Mucosa of descending colon (tissue), 3 donors: ENCODE data around the gene NPNT. TPM values are rescaled to one million over a fixed set of nuclear protein-coding genes. Genes with fewer than 3 reads are reported as not detected.
"Not testable (repeated sequence)": the region's sequence is repeated elsewhere in the genome, so short reads cannot be mapped to it uniquely, and the experiment has no call there.

Source experiments
- ATAC-seq: fragments of 200-7000 bp; cut with Tn5 transposase; one replicate; pipeline ENCODE4 v1.9.1; 2020; ENCODE audit warnings: mild to moderate bottlenecking, moderate library complexity
- DNase-seq, 3 donors: peaks; one replicate each; pipeline ENCODE4 v3.0.0-alpha.2; 2020
- H3K36me3 ChIP-seq: fragments of 200-600 bp; one replicate; pipeline ENCODE4 v1.8.0; 2021; ENCODE audit warnings: low read depth, mild to moderate bottlenecking
- H3K4me1 ChIP-seq: fragments of 200-600 bp; one replicate; pipeline ENCODE4 v1.8.0; 2021; ENCODE audit warnings: low read depth, mild to moderate bottlenecking
- H3K4me3 ChIP-seq: fragments of 200-600 bp; one replicate; pipeline ENCODE4 v1.8.0; 2021; ENCODE audit warnings: mild to moderate bottlenecking
- H3K9me3 ChIP-seq: fragments of 200-600 bp; one replicate; pipeline ENCODE4 v1.8.0; 2021; ENCODE audit warnings: mild to moderate bottlenecking
- intact Hi-C, 2 donors: fragments of 100-400 bp; cut with DNase I in 1 of 2; cut with micrococcal nuclease in 1 of 2; formaldehyde crosslinking; loops; one replicate each; pipeline versions ENCODE4 v1.11.0 to v1.11.1; 2022; cut with DNase I, micrococcal nuclease
- long read RNA-seq, 2 donors: library from polyadenylated mRNA; unstranded; transcript quantifications; one replicate each; pipeline ENCODE4 v2.0.0, GENCODE V29; 2019 to 2021
- total RNA-seq, 3 donors: library from RNA; stranded (reverse); fragmentation: NEBNext Ultra II Directional in 2 of 3; extraction: Animal tissue kit (Norgen Biotek cat#: 25700) in 2 of 3; gene quantifications; one replicate each; pipeline versions ENCODE4 v1.2.1 to v1.2.4, GENCODE V29; 2021 to 2023
- TF ChIP-seq, protein P1 (sequence below): fragments of 200-600 bp; IDR thresholded peaks from one replicate; pipeline ENCODE4 v1.8.0; 2022; ENCODE audit warnings: antibody characterized with exemption, mild to moderate bottlenecking
- donor health status: DM: no; HTN: no; CAD: no; lungs with moderate emphysema.
- donor health status: DM: no; HTN: no; CAD: no.
- donor health status: DM: no; HTN: yes; CAD: no.

NPNT gene, protein sequence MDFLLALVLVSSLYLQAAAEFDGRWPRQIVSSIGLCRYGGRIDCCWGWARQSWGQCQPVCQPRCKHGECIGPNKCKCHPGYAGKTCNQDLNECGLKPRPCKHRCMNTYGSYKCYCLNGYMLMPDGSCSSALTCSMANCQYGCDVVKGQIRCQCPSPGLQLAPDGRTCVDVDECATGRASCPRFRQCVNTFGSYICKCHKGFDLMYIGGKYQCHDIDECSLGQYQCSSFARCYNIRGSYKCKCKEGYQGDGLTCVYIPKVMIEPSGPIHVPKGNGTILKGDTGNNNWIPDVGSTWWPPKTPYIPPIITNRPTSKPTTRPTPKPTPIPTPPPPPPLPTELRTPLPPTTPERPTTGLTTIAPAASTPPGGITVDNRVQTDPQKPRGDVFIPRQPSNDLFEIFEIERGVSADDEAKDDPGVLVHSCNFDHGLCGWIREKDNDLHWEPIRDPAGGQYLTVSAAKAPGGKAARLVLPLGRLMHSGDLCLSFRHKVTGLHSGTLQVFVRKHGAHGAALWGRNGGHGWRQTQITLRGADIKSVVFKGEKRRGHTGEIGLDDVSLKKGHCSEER
- total RNA-seq: 10 to 100 TPM; 16.9 to 29.6 (median 26.3) TPM
- long read RNA-seq, donor 1, full-length matches to known transcripts: 5 of 5 reads
- long read RNA-seq, donor 1, partial matches to known transcripts: 0 of 5 reads
- long read RNA-seq, donor 1, other reads (novel, unspliced or antisense): 0 of 5 reads
- long read RNA-seq, donor 2, partial matches to known transcripts: 0 of 3 reads
- long read RNA-seq, donor 2, other reads (novel, unspliced or antisense): 2 of 3 reads

DNA sequence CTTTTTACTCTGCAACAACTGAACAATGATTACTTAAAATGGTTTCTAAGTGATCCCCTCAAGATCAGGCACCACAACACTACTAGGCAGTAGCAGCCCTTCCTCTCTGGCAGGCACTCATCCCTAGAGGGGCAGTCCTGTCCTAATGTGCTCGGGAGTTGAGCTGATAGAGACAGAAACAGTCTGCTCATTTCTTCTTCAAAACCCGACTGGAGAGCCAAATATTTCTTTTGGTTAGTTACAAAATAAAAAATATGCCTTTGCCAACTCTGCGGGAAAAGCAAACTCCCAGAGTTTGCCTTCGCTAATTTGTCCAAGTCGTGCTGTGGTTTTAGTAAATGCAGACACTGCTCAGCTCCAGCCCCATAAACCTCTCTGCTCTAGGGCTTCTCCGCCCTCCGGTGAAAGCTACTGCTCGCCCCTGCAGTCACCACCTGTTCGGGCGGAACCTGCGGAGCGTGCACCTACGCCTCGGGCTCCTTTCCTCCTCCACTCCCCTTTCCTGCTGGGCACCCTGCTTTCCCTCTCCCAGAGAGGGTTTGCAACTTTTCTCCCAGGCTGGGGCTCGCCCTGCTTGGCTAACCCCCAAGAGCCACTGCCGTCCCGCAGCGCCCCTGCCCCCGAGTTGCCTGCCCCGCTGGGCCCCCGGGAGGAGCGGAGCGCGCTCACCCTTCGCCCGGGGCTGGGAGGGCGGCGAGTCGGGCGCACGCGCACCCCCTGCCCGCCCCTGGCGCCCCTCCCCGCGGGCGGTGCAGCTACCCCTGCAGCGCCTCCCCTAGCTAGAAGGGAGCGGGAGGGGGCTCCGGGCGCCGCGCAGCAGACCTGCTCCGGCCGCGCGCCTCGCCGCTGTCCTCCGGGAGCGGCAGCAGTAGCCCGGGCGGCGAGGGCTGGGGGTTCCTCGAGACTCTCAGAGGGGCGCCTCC is at the start of gene NPNT:
Gene NPNT (plus strand): TSS at position 812 of the 923 bp plus-strand sequence. CDS start 182 bp downstream, outside the sequence.
- ATAC-seq (peak; percentile 79), DNase-seq (peak; percentile 64 to 75 (median 66))
- TF ChIP-seq, protein P1, sequence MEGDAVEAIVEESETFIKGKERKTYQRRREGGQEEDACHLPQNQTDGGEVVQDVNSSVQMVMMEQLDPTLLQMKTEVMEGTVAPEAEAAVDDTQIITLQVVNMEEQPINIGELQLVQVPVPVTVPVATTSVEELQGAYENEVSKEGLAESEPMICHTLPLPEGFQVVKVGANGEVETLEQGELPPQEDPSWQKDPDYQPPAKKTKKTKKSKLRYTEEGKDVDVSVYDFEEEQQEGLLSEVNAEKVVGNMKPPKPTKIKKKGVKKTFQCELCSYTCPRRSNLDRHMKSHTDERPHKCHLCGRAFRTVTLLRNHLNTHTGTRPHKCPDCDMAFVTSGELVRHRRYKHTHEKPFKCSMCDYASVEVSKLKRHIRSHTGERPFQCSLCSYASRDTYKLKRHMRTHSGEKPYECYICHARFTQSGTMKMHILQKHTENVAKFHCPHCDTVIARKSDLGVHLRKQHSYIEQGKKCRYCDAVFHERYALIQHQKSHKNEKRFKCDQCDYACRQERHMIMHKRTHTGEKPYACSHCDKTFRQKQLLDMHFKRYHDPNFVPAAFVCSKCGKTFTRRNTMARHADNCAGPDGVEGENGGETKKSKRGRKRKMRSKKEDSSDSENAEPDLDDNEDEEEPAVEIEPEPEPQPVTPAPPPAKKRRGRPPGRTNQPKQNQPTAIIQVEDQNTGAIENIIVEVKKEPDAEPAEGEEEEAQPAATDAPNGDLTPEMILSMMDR: no peak
- H3K36me3 ChIP-seq: no peaks in the 10 kb centered on the region
- no peaks in the 10 kb centered on the region for H3K9me3 ChIP-seq
- intact Hi-C loops: no loop called here
- no peaks in the 10 kb centered on the region for H3K4me1 ChIP-seq
- H3K4me3 ChIP-seq: peak within 1 kb of the TSS; percentile 57

DNA sequence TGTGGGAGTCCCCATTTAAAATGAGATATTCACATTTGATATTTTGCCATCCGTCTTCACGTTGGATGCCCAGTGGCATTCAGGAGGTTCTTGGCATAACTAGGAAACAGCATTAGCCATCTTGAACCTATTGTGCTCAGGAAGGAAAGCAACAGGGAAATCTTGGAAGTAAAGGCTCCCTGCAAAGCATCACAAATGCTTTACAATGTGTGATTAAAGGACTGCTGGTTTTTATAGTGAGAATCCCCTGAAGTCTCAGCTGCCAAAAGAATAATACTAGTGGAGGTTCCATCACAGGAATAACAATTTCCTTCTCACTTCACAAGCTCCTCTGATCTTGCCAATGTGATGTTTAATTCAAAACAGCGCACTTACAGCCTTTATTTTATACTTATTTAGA is 49.7 kb upstream of the NPNT start:
- DNase-seq: no peak
- ATAC-seq: no peak
- Histone ChIP-seq H3K36me3 (no peaks in the 10 kb centered on the region), H3K9me3 (no peaks in the 10 kb centered on the region), H3K4me3 (no peak overlapping the region), H3K4me1 (no peaks in the 10 kb centered on the region)
- intact Hi-C loops: no loop called here
- TF ChIP-seq, protein P1: no peak

DNA sequence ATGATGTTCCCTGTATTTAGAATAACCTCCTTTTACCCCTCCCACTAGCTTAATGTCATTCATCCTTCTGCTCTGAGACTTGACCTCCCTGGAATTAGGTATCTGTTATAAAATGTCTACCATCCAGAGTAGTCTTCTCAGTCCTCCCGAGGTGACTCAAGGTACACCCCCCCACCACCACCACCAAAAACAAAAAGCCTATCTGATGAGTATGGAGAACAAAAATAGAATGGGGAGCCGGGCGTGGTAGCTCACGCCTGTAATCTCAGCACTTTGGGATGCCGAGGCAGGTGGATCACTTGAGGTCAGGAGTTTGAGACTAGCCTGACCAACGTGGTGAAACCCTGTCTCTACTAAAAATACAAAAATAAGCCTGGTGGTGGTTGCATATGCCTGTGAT is 46.9 kb upstream of the NPNT start:
- H3K4me1 ChIP-seq, H3K36me3 ChIP-seq, H3K9me3 ChIP-seq, ATAC-seq, DNase-seq, intact Hi-C loops, H3K4me3 ChIP-seq: not testable (repeated sequence)

DNA sequence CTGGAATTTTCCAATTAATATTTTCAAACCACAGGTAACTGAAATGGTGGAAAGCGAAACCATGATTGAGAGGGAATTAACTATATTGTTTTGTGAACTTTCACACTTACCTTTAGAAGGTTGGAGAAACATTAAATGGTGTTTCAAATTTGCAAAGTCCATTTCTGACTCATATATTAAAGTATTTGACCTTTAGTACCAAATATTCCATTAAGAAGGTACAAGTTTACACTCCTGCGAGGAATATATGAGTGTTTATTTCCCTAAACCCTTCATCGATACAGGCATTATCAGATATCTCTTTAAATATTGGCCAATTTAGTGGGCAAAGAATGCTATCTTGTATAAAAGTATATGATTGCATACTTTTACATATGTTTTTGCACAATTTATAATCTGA is 44.1 kb upstream of the NPNT start:
- Histone ChIP-seq H3K9me3 (peaks cover 5% of the 10 kb centered on the region), H3K4me1 (no peaks in the 10 kb centered on the region), H3K4me3 (no peak overlapping the region), H3K36me3 (no peaks in the 10 kb centered on the region)
- no peak for ATAC-seq
- TF ChIP-seq, protein P1: no peak
- intact Hi-C loops: no loop called here
- no peak for DNase-seq

DNA sequence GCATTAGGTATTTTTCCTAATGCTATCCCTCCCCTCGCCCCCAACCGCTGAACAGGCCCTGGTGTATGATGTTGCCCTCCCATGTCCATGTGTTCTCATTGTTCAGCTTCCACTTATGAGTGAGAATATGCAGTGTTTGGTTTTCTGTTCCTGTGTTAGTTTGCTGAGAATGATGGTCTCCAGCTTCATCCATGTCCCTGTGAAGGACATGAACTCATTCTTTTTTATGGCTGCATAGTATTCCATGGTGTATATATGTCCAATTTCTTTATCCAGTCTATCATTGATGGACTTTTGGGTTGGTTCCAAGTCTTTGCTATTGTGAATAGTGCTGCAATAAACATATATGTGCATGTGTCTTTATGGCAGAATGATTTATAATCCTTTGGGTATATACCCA is 43.0 kb upstream of the NPNT start:
- H3K4me1 ChIP-seq, H3K4me3 ChIP-seq, ATAC-seq, DNase-seq, intact Hi-C loops, H3K36me3 ChIP-seq, H3K9me3 ChIP-seq: not testable (repeated sequence)

DNA sequence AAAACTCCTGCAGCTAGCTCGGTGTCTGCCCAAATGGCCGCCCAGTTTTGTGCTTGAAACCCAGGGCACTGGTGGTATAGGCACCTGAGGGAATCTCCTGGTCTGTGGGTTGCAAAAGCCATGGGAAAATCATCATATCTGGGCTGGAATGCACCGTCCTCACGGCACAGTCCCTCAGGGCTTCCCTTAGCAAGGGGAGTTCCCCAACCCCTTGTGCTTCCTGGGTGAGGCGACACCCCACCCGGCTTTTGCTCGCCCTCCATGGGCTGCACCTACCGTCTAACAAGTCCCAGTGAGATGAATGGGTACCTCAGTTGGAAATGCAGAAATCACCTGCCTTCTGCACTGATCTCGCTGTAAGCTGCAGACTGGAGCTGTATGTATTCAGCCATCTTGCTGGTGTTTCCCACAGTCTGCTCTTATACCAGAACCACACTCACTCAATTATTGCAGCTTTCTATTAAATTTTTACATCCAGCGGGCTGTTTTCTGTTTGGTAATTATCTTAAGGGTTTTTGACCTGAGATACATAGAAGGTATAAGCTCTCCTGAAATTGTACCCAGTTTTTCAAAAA is 36.7 kb upstream of the NPNT start:
- Histone ChIP-seq H3K9me3 (peaks cover 13% of the 10 kb centered on the region), H3K36me3 (no peaks in the 10 kb centered on the region), H3K4me1 (no peaks in the 10 kb centered on the region), H3K4me3 (no peak overlapping the region)
- DNase-seq: no peak
- intact Hi-C loops: no loop called here
- ATAC-seq: no peak
- TF ChIP-seq, protein P1: no peak
